Transverse colon (tissue), 4 donors: ENCODE data around the gene PDIA2. TPM values are rescaled to one million over a fixed set of nuclear protein-coding genes. Genes with fewer than 3 reads are reported as not detected.
A peak's percentile ranks its signal among the peaks of the same experiment; 100 is the strongest.

Experiments used
- DNase-seq: peaks from one replicate; pipeline ENCODE4 v3.0.0-alpha.2; 2019
- H3K27ac ChIP-seq, 4 donors: fragments of 200-600 bp; sonication (generic); 2 replicates each; pipeline ENCODE4 v1.5.1; 2016 to 2018; ENCODE audit warnings: inconsistent platforms in 4 of 4
- H3K27me3 ChIP-seq: fragments of 200-600 bp; sonication (generic); 2 replicates; pipeline ENCODE4 v1.5.1; 2017; ENCODE audit warnings: inconsistent platforms
- H3K36me3 ChIP-seq, 4 donors: fragments of 200-600 bp; sonication (generic); 2 replicates each; pipeline ENCODE4 v1.5.1; 2017 to 2019; ENCODE audit warnings: inconsistent platforms in 4 of 4
- H3K4me1 ChIP-seq, 4 donors: fragments of 200-600 bp; sonication (generic); 2 replicates each; pipeline ENCODE4 v1.5.1; 2017 to 2020; ENCODE audit warnings: inconsistent platforms in 4 of 4
- H3K4me3 ChIP-seq, 4 donors: fragments of 200-600 bp; sonication (generic); 1 replicate in 1 of 4; 2 replicates in 3 of 4; pipeline versions ENCODE4 v1.5.1 to v1.6.1; 2017 to 2019; ENCODE audit warnings: inconsistent platforms in 4 of 4
- H3K9me3 ChIP-seq, 2 donors: fragments of 200-600 bp; sonication (generic); 2 replicates each; pipeline ENCODE4 v1.5.1; 2017 to 2019; ENCODE audit warnings: inconsistent platforms in 2 of 2
- EP300 ChIP-seq: sonication (generic); formaldehyde crosslinking; IDR thresholded peaks from one replicate; pipeline ENCODE4 v1.6.1; 2017; ENCODE audit warnings: antibody characterized with exemption, low read depth
- POLR2A ChIP-seq: fragments of 450-650 bp; IDR thresholded peaks from one replicate; pipeline ENCODE4 v1.6.1; 2016; ENCODE audit warnings: antibody characterized with exemption, mild to moderate bottlenecking, moderate library complexity
- POLR2AphosphoS5 ChIP-seq, 3 donors: sonication (generic); formaldehyde crosslinking; IDR thresholded peaks; one replicate each; pipeline ENCODE4 v1.6.1; 2016; ENCODE audit warnings: antibody characterized with exemption in 3 of 3
- WGBS, 2 donors: methylation state at CpG; one replicate each; pipeline ENCODE4 v1.1.5; 2018; ENCODE audit warnings: low coverage in 1 of 2; 5-methylcytosine and 5-hydroxymethylcytosine counted together
- in situ Hi-C, 4 donors: fragments of 200-750 bp; cut with MboI; loops; one replicate each; pipeline versions ENCODE4 v1.15.0 to v1.15.1; 2017; ENCODE audit warnings: low sequenced_read_pairs in 3 of 4, low pct_ligation_motif_present in 1 of 4, low pct_unique_long_range_greater_than_20kb in 1 of 4
- intact Hi-C: fragments of 100-400 bp; cut with DNase I; formaldehyde crosslinking; loops from one replicate; pipeline ENCODE4 v1.15.1; 2023; ENCODE audit warnings: low total_unique reads
- total RNA-seq, 4 donors: library from RNA; depleted of rRNA; stranded (reverse); fragments of >200 nt; gene quantifications; one replicate each; pipeline ENCODE4 v1.1.0, GENCODE V29; 2016
- TF ChIP-seq, protein P1 (sequence below), 5 experiments: fragments of 200-600 bp in 3 of 5; fragments of 450-650 bp in 2 of 5; sonication (generic) in 3 of 5; IDR thresholded peaks; 1 replicate in 2 of 5; 2 replicates in 3 of 5; pipeline ENCODE4 v1.5.1; 2016 to 2017; ENCODE audit warnings: antibody characterized with exemption in 5 of 5, inconsistent platforms in 3 of 5, mild to moderate bottlenecking in 2 of 5, moderate library complexity in 1 of 5

Gene PDIA2
- total RNA-seq, 4 donors from 2014 or later: 0.55 to 2.6 (median 0.79) TPM; not detected in 1

DNA sequence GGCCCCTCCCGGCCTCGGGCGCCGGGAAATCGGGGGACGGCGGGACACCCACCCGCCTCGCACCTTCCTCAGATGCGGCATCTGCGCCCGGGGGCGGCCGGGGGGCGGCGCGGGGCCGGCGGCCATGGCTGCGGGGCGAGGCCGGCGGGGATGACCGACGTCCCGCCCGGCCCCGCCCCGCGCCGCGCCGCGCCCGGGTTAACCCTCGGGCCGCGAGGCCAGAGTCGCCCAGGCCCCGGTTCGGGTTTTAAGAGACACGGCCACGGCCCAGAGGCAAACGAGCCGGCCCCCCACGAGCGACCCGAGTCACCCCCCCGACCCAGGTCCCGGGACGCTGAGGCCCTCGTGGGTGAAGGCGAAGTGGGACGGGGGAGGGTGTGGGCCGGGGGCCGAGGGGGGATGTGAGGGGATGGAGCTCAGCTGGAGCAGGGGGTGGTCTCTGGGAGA lies 7.2 kb upstream of the PDIA2 start, which contains the start of gene RGS11:
Gene RGS11, minus strand, starts transcription at position 159 of the 447 bp plus-strand sequence. Its CDS starts 33 bp downstream, at position 126.
- intact Hi-C loops: no loop called here
- peak within 1 kb of the TSS in 1 of 4 donors; percentile 14 for H3K27ac ChIP-seq

DNA sequence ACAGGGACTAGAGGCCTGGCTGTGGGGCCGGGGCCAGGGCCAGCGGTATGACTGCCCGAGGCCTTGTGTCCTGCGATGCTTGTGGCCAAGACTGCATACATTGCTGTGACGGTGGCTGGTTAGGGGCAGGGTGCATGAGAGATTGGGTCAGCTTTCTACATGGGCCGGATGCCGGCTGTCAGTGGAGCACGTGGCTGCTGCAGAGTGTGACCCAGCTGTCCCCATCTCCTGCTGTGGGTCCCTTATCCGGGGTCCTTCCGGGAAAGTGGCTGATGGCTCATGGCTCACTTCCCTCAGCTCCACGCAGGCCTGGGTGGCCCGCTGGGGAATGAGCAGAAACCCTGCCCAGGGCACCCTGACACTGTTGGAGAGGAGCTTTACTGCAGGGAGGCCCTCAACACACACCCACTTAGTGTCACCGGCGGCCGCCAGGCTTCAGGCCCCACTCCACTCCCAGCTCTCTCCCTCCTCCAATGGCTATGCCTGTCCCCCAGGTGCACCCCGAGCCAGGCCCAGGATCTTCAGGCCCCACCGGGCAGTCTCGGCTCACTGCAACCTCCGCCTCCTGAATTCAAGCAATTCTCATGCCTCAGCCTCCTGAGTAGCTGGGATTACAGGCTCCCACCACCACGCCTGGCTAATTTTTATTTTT lies 6.4 kb upstream of the PDIA2 start:
- H3K36me3 ChIP-seq: no peaks in the 10 kb centered on the region
- 71 to 75% methylated on average over 5 to 20 of the region's 20 CpGs for WGBS, 2 donors
- intact Hi-C loops: no loop called here
- no peaks in the 10 kb centered on the region for H3K9me3 ChIP-seq
- in situ Hi-C loops: no loop called here
- no peak for DNase-seq
- no peak for TF ChIP-seq POLR2AphosphoS5 (IDR thresholded peaks at IDR 0.05)
- no peak for TF ChIP-seq EP300
- no peak for TF ChIP-seq POLR2A
- TF ChIP-seq, protein P1, sequence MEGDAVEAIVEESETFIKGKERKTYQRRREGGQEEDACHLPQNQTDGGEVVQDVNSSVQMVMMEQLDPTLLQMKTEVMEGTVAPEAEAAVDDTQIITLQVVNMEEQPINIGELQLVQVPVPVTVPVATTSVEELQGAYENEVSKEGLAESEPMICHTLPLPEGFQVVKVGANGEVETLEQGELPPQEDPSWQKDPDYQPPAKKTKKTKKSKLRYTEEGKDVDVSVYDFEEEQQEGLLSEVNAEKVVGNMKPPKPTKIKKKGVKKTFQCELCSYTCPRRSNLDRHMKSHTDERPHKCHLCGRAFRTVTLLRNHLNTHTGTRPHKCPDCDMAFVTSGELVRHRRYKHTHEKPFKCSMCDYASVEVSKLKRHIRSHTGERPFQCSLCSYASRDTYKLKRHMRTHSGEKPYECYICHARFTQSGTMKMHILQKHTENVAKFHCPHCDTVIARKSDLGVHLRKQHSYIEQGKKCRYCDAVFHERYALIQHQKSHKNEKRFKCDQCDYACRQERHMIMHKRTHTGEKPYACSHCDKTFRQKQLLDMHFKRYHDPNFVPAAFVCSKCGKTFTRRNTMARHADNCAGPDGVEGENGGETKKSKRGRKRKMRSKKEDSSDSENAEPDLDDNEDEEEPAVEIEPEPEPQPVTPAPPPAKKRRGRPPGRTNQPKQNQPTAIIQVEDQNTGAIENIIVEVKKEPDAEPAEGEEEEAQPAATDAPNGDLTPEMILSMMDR (IDR thresholded peaks at IDR 0.05): no peak
- H3K27ac ChIP-seq: no peak overlapping the region
- no peak overlapping the region for H3K4me3 ChIP-seq
- H3K4me1 ChIP-seq: peaks cover 11 to 35% (median 26%) of the 10 kb centered on the region in 4 donors
- peaks cover 44% of the 10 kb centered on the region for H3K27me3 ChIP-seq

More for the DNA sequence above, 7.2 kb upstream of the PDIA2 start, which contains the start of gene RGS11:
- Histone ChIP-seq H3K9me3 (no peaks in the 10 kb centered on the region), H3K4me1 (peaks cover 8 to 27% (median 22%) of the 10 kb centered on the region in 4 donors), H3K36me3 (no peaks in the 10 kb centered on the region), H3K4me3 (peak within 1 kb of the TSS; percentile 17 to 61 (median 39)), H3K27me3 (peaks cover 37% of the 10 kb centered on the region)
- 2% methylated on average over 35 of the region's 56 CpGs; no CpG with 5 or more reads in 1 of the 2 donors for WGBS, 2 donors
- TF ChIP-seq POLR2A (no peak), POLR2AphosphoS5 (IDR thresholded peaks at IDR 0.05) (no peak), EP300 (no peak)
- TF ChIP-seq, protein P1 (IDR thresholded peaks at IDR 0.05): no peak
- in situ Hi-C loops: no loop called here
- DNase-seq: no peak

DNA sequence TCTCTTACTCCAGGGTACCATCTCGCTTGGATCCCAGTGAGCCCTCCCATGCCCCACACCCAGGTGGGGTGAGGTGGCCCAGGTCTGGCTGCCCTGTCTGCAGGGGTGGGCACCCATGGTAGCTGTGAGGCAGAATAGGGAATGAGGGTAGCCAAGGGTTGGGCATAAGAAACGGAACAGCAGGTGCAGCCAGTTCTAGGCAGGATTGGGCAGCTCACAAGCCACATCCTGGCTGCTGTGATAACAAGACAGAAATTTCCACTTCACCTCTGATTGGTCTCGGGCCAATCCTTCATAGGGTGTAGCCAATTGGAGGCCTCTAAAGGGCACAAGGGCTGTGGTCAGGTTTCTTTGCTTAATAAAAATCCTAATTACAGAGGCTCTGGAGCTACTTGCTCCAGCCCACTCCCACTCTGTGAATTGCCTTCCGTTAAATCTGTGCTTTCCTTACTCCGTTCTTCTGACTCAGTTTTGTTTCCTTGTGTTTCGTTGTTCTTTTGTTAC lies 4.0 kb upstream of the PDIA2 start:
- Histone ChIP-seq H3K36me3 (no peaks in the 10 kb centered on the region), H3K27me3 (peaks cover 63% of the 10 kb centered on the region), H3K9me3 (no peaks in the 10 kb centered on the region), H3K4me3 (no peak overlapping the region), H3K27ac (no peak overlapping the region), H3K4me1 (peaks cover 11 to 36% (median 19%) of the 10 kb centered on the region in 4 donors)
- no peak for DNase-seq
- intact Hi-C loops (no loop called here), in situ Hi-C loops (no loop called here)
- WGBS, 2 donors: 51 to 52% methylated on average over 6 of the region's 6 CpGs
- TF ChIP-seq POLR2A (no peak), EP300 (no peak), POLR2AphosphoS5 (IDR thresholded peaks at IDR 0.05) (no peak)
- TF ChIP-seq, protein P1 (IDR thresholded peaks at IDR 0.05): no peak

DNA sequence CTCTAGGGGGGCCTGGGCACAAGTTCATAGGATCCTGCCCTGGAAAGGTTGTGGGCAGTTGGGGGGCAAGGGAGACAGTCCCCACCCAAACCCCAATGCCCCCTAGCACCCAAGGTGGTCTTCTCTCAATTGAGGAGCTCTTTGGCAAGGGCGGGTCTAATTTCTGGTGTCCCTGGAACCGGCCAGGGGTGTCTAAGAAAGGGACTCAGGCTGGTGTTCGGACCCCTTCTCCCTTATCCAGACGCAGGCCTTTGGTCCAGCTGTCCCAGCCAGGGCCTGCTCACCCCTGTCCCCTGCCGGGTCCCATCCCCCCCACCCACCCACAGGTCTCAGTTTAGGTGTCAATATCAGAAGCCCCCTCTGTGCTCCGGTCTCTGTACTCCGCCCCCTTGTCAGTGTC lies 3.4 kb upstream of the PDIA2 start:
- 75% methylated on average over 7 of the region's 7 CpGs; no CpG with 5 or more reads in 1 of the 2 donors for WGBS, 2 donors
- Histone ChIP-seq H3K9me3 (no peaks in the 10 kb centered on the region), H3K4me1 (peaks cover 11 to 29% (median 19%) of the 10 kb centered on the region in 4 donors), H3K4me3 (no peak overlapping the region), H3K27ac (no peak overlapping the region), H3K27me3 (peaks cover 58% of the 10 kb centered on the region), H3K36me3 (no peaks in the 10 kb centered on the region)
- TF ChIP-seq, protein P1 (IDR thresholded peaks at IDR 0.05): no peak
- TF ChIP-seq POLR2AphosphoS5 (IDR thresholded peaks at IDR 0.05): no peak
- TF ChIP-seq POLR2A: no peak
- no peak for TF ChIP-seq EP300
- intact Hi-C loops: no loop called here
- in situ Hi-C loops: no loop called here
- no peak for DNase-seq
